Endometrial microvascular endothelial cells (primary cell): Measurements from ENCODE around the gene DST. TPM values are rescaled to one million over a fixed set of nuclear protein-coding genes. Genes with fewer than 3 reads are reported as not detected.
"Not testable (repeated sequence)": the region's sequence is repeated elsewhere in the genome, so short reads cannot be mapped to it uniquely, and the experiment has no call there.

Experiments
- in situ Hi-C: cut with HindIII; loops from 2 replicates; pipeline ENCODE4 v1.10.0; 2017; ENCODE audit warnings: low sequenced_read_pairs, low pct_unique_long_range_greater_than_20kb; ENCODE audit errors: inconsistent ontology term
- total RNA-seq: library from RNA; depleted of rRNA; stranded (reverse); fragments of >200 nt; gene quantifications from one replicate; pipeline ENCODE4 v1.2.3, GENCODE V29; 2015; ENCODE audit errors: inconsistent ontology term

Gene DST
- total RNA-seq, 1 donor from 2014 or later, result 119 TPM

GRCh38 chr6:56510984-56511531 lies 131.6 kb downstream of the DST start:
- in situ Hi-C loops, result no loop called here

- in situ Hi-C loops, result no loop called here
These were observed 133.7 kb downstream of the DST start for GRCh38 chr6:56509031-56509430.

- in situ Hi-C loops, result no loop called here
These were observed 135.2 kb downstream of the DST start for GRCh38 chr6:56507517-56507916.

- in situ Hi-C loops, result no loop called here
These were observed 137.0 kb downstream of the DST start for GRCh38 chr6:56505512-56506260.

- in situ Hi-C loops, result no loop called here
These were observed 140.7 kb downstream of the DST start for GRCh38 chr6:56501993-56502392.

- in situ Hi-C loops, result no loop called here
These were observed 143.6 kb downstream of the DST start for GRCh38 chr6:56499095-56499494.

- in situ Hi-C loops, result no loop called here
These were observed 145.0 kb downstream of the DST start for GRCh38 chr6:56497691-56498090.

GRCh38 chr6:56497240-56497639 lies 145.4 kb downstream of the DST start:
- in situ Hi-C loops, result no loop called here

GRCh38 chr6:56496650-56497049 lies 146.0 kb downstream of the DST start:
- in situ Hi-C loops, result not testable (repeated sequence)

- in situ Hi-C loops, result no loop called here
These were observed 147.0 kb downstream of the DST start for GRCh38 chr6:56495654-56496053.

- in situ Hi-C loops, result no loop called here
These were observed 150.9 kb downstream of the DST start for GRCh38 chr6:56491606-56492328.

- in situ Hi-C loops, result no loop called here
These were observed 151.7 kb downstream of the DST start for GRCh38 chr6:56490993-56491392.

- in situ Hi-C loops, result no loop called here
These were observed 153.1 kb downstream of the DST start for GRCh38 chr6:56489559-56489958.

- in situ Hi-C loops, result no loop called here
These were observed 154.4 kb downstream of the DST start for GRCh38 chr6:56488281-56488680.

GRCh38 chr6:56486681-56487080 lies 156.0 kb downstream of the DST start:
- in situ Hi-C loops, result no loop called here

GRCh38 chr6:56484669-56485068 lies 158.0 kb downstream of the DST start:
- in situ Hi-C loops, result no loop called here

- in situ Hi-C loops, result no loop called here
These were observed 158.8 kb downstream of the DST start for GRCh38 chr6:56483929-56484328.

GRCh38 chr6:56482525-56482924 lies 160.2 kb downstream of the DST start:
- in situ Hi-C loops, result no loop called here

- in situ Hi-C loops, result no loop called here
These were observed 160.7 kb downstream of the DST start for GRCh38 chr6:56481957-56482356.

GRCh38 chr6:56480654-56481337 lies 161.9 kb downstream of the DST start:
- in situ Hi-C loops, result no loop called here
